Measurements from ENCODE around the gene ITGAX. TPM values are rescaled to one million over a fixed set of nuclear protein-coding genes. Genes with fewer than 3 reads are reported as not detected.

ITGAX gene
- total RNA-seq, 5 donors from 2014 or later (not counting 1 experiment from before 2014, with no cell fraction given) = 1.4 to 4.3 (median 3.9) TPM

GRCh38 chr16:31361201-31362110 lies 6.5 kb downstream of the ITGAX start:
- no peak for DNase-seq
- Histone ChIP-seq H3K4me3 (ENCODE audit: control insufficient read depth in 1 of 2, extremely low read depth in 1 of 2, low read length in 1 of 2) (no peak overlapping the region), H3K27me3 (replicated peaks in 1 of 2; ENCODE audit: control insufficient read depth in 2 of 2, extremely low read depth in 1 of 2, insufficient read depth in 2 of 2, low read length in 1 of 2) (peaks cover 0 to 4% of the 10 kb centered on the region in 2 experiments), H3K4me1 (ENCODE audit: control insufficient read depth in 1 of 2, extremely low read depth in 1 of 2, insufficient read depth in 2 of 2, low read length in 2 of 2) (peaks cover 0 to 56% of the 10 kb centered on the region in 2 experiments), H3K36me3 (ENCODE audit: control insufficient read depth in 2 of 2, extremely low read depth in 1 of 2, insufficient read depth in 1 of 2, low read length in 1 of 2) (no peaks in the 10 kb centered on the region), H3K9me3 (no peaks in the 10 kb centered on the region), H3K27ac (ENCODE audit: low read length) (no peak overlapping the region)
- CTCF ChIA-PET = no interaction called here
- H3K36me3 Mint-ChIP-seq = no peaks in the 10 kb centered on the region
- no peak overlapping the region for H3K4me3 Mint-ChIP-seq
- H3K27ac Mint-ChIP-seq = no peak overlapping the region
- H3K9me3 Mint-ChIP-seq = no peaks in the 10 kb centered on the region
- POLR2A ChIA-PET = no interaction called here
- ATAC-seq (replicated peaks in 1 of 4) = no peak
- H3K27me3 Mint-ChIP-seq = no peaks in the 10 kb centered on the region
- 82% methylated on average over 22 of the region's 28 CpGs for WGBS (ENCODE audit: insufficient coverage)
- peaks cover 4 to 23% (median 12%) of the 10 kb centered on the region in 3 donors for H3K4me1 Mint-ChIP-seq

GRCh38 chr16:31362476-31363405 lies 7.8 kb downstream of the ITGAX start:
- ChIA-PET POLR2A (no interaction called here), CTCF (no interaction called here)
- Histone ChIP-seq H3K27me3 (replicated peaks in 1 of 2; ENCODE audit: control insufficient read depth in 2 of 2, extremely low read depth in 1 of 2, insufficient read depth in 2 of 2, low read length in 1 of 2) (peaks cover 0 to 4% of the 10 kb centered on the region in 2 experiments), H3K4me3 (ENCODE audit: control insufficient read depth in 1 of 2, extremely low read depth in 1 of 2, low read length in 1 of 2) (no peak overlapping the region), H3K9me3 (no peaks in the 10 kb centered on the region), H3K27ac (ENCODE audit: low read length) (no peak overlapping the region), H3K4me1 (ENCODE audit: control insufficient read depth in 1 of 2, extremely low read depth in 1 of 2, insufficient read depth in 2 of 2, low read length in 2 of 2) (peaks cover 0 to 47% of the 10 kb centered on the region in 2 experiments), H3K36me3 (ENCODE audit: control insufficient read depth in 2 of 2, extremely low read depth in 1 of 2, insufficient read depth in 1 of 2, low read length in 1 of 2) (no peaks in the 10 kb centered on the region)
- ATAC-seq (replicated peaks in 1 of 4) (no peak), DNase-seq (no peak)
- Mint-ChIP-seq H3K4me3 (no peak overlapping the region), H3K4me1 (peaks cover 7 to 27% (median 18%) of the 10 kb centered on the region in 3 donors), H3K36me3 (no peaks in the 10 kb centered on the region), H3K9me3 (no peaks in the 10 kb centered on the region), H3K27ac (no peak overlapping the region), H3K27me3 (no peaks in the 10 kb centered on the region)
- 94% methylated on average over 22 of the region's 26 CpGs for WGBS (ENCODE audit: insufficient coverage)

GRCh38 chr16:31363721-31364120 lies 8.7 kb downstream of the ITGAX start:
- peaks cover 9 to 26% (median 20%) of the 10 kb centered on the region in 3 donors for H3K4me1 Mint-ChIP-seq
- no peaks in the 10 kb centered on the region for H3K27me3 Mint-ChIP-seq
- Histone ChIP-seq H3K27ac (ENCODE audit: low read length) (no peak overlapping the region), H3K4me1 (ENCODE audit: control insufficient read depth in 1 of 2, extremely low read depth in 1 of 2, insufficient read depth in 2 of 2, low read length in 2 of 2) (peaks cover 0 to 38% of the 10 kb centered on the region in 2 experiments), H3K9me3 (no peaks in the 10 kb centered on the region), H3K4me3 (ENCODE audit: control insufficient read depth in 1 of 2, extremely low read depth in 1 of 2, low read length in 1 of 2) (no peak overlapping the region), H3K36me3 (ENCODE audit: control insufficient read depth in 2 of 2, extremely low read depth in 1 of 2, insufficient read depth in 1 of 2, low read length in 1 of 2) (no peaks in the 10 kb centered on the region), H3K27me3 (replicated peaks in 1 of 2; ENCODE audit: control insufficient read depth in 2 of 2, extremely low read depth in 1 of 2, insufficient read depth in 2 of 2, low read length in 1 of 2) (peaks cover 0 to 4% of the 10 kb centered on the region in 2 experiments)
- ChIA-PET POLR2A (no interaction called here), CTCF (no interaction called here)
- no peak overlapping the region for H3K4me3 Mint-ChIP-seq
- no peaks in the 10 kb centered on the region for H3K36me3 Mint-ChIP-seq
- no peak overlapping the region for H3K27ac Mint-ChIP-seq
- no peaks in the 10 kb centered on the region for H3K9me3 Mint-ChIP-seq
- WGBS (ENCODE audit: insufficient coverage) = 97% methylated on average over 7 of the region's 8 CpGs
- no peak for DNase-seq
- ATAC-seq (replicated peaks in 1 of 4) = no peak

GRCh38 chr16:31364421-31364820 lies 9.4 kb downstream of the ITGAX start:
- Mint-ChIP-seq H3K36me3 (no peaks in the 10 kb centered on the region), H3K9me3 (no peaks in the 10 kb centered on the region), H3K27me3 (no peaks in the 10 kb centered on the region), H3K4me1 (peaks cover 9 to 26% (median 20%) of the 10 kb centered on the region in 3 donors), H3K4me3 (no peak overlapping the region), H3K27ac (no peak overlapping the region)
- Histone ChIP-seq H3K4me1 (ENCODE audit: control insufficient read depth in 1 of 2, extremely low read depth in 1 of 2, insufficient read depth in 2 of 2, low read length in 2 of 2) (peaks cover 0 to 38% of the 10 kb centered on the region in 2 experiments), H3K36me3 (ENCODE audit: control insufficient read depth in 2 of 2, extremely low read depth in 1 of 2, insufficient read depth in 1 of 2, low read length in 1 of 2) (no peaks in the 10 kb centered on the region), H3K9me3 (no peaks in the 10 kb centered on the region), H3K4me3 (ENCODE audit: control insufficient read depth in 1 of 2, extremely low read depth in 1 of 2, low read length in 1 of 2) (no peak overlapping the region), H3K27me3 (replicated peaks in 1 of 2; ENCODE audit: control insufficient read depth in 2 of 2, extremely low read depth in 1 of 2, insufficient read depth in 2 of 2, low read length in 1 of 2) (peaks cover 0 to 4% of the 10 kb centered on the region in 2 experiments), H3K27ac (ENCODE audit: low read length) (no peak overlapping the region)
- ATAC-seq (replicated peaks in 1 of 4) (no peak), DNase-seq (peak in 1 of 35 experiments; percentile 29)
- WGBS (ENCODE audit: insufficient coverage) = no CpG with 5 or more reads among the region's 6 CpGs
- POLR2A ChIA-PET = no interaction called here
- CTCF ChIA-PET = no interaction called here

- 67% methylated on average over 2 of the region's 7 CpGs for WGBS (ENCODE audit: insufficient coverage)
- CTCF ChIA-PET = no interaction called here
- Mint-ChIP-seq H3K27me3 (no peaks in the 10 kb centered on the region), H3K4me3 (no peak overlapping the region), H3K36me3 (no peaks in the 10 kb centered on the region), H3K27ac (peak overlapping the region in 1 of 2 donors; percentile 9), H3K9me3 (no peaks in the 10 kb centered on the region), H3K4me1 (peaks cover 9 to 26% (median 20%) of the 10 kb centered on the region in 3 donors)
- H3K9me3 ChIP-seq = no peaks in the 10 kb centered on the region
- no peak overlapping the region for H3K27ac ChIP-seq (ENCODE audit: low read length)
- DNase-seq = peak in 7 of 35 experiments; percentile 22 to 56 (median 25)
- peak; percentile 19 to 66 (median 36) for ATAC-seq (replicated peaks in 1 of 4)
- peaks cover 0 to 38% of the 10 kb centered on the region in 2 experiments for H3K4me1 ChIP-seq (ENCODE audit: control insufficient read depth in 1 of 2, extremely low read depth in 1 of 2, insufficient read depth in 2 of 2, low read length in 2 of 2)
- H3K36me3 ChIP-seq (ENCODE audit: control insufficient read depth in 2 of 2, extremely low read depth in 1 of 2, insufficient read depth in 1 of 2, low read length in 1 of 2) = no peaks in the 10 kb centered on the region
- H3K27me3 ChIP-seq (replicated peaks in 1 of 2; ENCODE audit: control insufficient read depth in 2 of 2, extremely low read depth in 1 of 2, insufficient read depth in 2 of 2, low read length in 1 of 2) = peaks cover 0 to 9% of the 10 kb centered on the region in 2 experiments
- POLR2A ChIA-PET = interaction anchor here in 1 of 2 donors (0.5 kb wide), 1 partner anchor 554 kb away, joined by 7 read pairs; no protein-coding TSS in a partner anchor
- H3K4me3 ChIP-seq (ENCODE audit: control insufficient read depth in 1 of 2, extremely low read depth in 1 of 2, low read length in 1 of 2) = no peak overlapping the region
These were observed 10.3 kb downstream of the ITGAX start for GRCh38 chr16:31365131-31365865.

All from T-cell (primary cell).